ENCODE data around the gene PDLIM4.

Gene PDLIM4

GRCh38 chr5:132308701-132309100 is 51.2 kb downstream of the PDLIM4 start:
- DNase-seq (ENCODE audit: low read depth) = no peak

DNA sequence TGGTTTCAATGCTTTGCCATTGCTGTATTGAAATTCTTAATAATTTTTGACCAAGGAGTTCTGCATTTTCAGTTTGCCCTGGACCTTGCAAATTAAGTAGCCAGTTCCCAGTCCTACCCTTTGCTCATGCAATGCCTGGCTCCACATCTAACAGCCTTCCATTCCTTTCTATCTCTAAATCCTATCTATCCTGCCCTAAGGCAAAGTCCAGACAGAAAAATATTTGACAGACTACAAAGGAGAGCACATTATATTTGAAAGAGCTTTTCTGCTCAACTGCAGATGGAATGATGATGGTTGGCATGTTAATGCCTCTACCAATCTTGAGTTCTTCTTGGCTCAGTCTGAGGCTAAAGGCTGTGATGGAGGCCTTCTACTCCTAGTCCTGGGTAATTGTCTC is 52.2 kb downstream of the PDLIM4 start:
- peak; percentile 61 for DNase-seq (ENCODE audit: low read depth)

GRCh38 chr5:132310141-132310834 is 52.8 kb downstream of the PDLIM4 start:
- peak; percentile 7 for DNase-seq (ENCODE audit: low read depth)

GRCh38 chr5:132313366-132313765 is 55.9 kb downstream of the PDLIM4 start:
- DNase-seq (ENCODE audit: low read depth) = peak; percentile 10

DNA sequence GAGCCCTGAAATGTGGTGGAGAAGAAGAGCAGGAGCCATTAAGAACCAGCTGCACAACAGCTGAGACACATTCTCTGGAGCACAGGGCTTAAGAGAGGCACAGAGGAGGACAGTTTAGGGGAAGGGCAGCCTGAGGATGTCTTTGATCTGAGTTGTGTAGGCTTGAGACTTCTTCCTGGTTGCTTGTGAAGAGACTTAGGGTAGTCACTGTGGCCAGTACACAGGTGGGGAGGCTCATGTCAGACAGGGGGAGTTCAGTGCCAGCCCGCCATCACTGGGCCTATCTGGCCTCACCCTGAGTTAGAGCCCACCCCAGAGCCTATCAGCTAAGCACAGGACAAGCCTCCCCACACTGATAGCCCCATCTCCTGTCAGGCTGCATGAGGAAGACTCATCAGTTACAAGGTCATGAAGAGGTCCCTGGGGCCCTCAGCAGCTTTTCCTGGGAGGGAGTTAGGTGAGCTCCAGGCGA is 56.5 kb downstream of the PDLIM4 start:
- DNase-seq (ENCODE audit: low read depth) = no peak

- DNase-seq (ENCODE audit: low read depth) = no peak
These were observed 58.1 kb downstream of the PDLIM4 start for GRCh38 chr5:132315529-132316067.

DNA sequence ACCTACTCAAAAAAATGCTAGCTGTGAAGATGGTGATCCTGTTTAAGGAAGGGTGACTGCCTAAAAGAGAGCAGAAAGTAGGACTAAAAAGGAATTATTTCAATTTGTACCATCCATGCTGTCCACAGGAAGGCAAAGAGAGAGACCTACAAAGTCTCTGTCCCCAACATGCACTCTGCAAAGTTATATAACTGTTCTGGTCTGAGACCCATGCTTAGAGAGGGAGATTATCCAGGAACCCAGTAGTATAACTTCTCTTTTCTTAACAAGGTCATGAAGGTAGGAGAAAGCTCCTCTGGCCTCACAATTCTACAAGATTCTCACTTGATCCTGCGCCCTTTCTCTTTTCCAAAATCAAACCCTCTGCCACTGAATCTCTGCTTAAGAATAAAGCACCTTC is 62.5 kb downstream of the PDLIM4 start:
- no peak for DNase-seq (ENCODE audit: low read depth)

GRCh38 chr5:132321109-132321721 is 63.7 kb downstream of the PDLIM4 start:
- no peak for DNase-seq (ENCODE audit: low read depth)

GRCh38 chr5:132322266-132322665 is 64.8 kb downstream of the PDLIM4 start:
- no peak for DNase-seq (ENCODE audit: low read depth)

Data from EH (cell line).